Inflammatory macrophage treated with lipopolysaccharide for 4 hours (primary cell): Measurements from ENCODE around the gene MYEOV.

Experiments
- DNase-seq: peaks from one replicate; pipeline ENCODE4 v3.0.0-alpha.2; 2020

MYEOV gene

DNA sequence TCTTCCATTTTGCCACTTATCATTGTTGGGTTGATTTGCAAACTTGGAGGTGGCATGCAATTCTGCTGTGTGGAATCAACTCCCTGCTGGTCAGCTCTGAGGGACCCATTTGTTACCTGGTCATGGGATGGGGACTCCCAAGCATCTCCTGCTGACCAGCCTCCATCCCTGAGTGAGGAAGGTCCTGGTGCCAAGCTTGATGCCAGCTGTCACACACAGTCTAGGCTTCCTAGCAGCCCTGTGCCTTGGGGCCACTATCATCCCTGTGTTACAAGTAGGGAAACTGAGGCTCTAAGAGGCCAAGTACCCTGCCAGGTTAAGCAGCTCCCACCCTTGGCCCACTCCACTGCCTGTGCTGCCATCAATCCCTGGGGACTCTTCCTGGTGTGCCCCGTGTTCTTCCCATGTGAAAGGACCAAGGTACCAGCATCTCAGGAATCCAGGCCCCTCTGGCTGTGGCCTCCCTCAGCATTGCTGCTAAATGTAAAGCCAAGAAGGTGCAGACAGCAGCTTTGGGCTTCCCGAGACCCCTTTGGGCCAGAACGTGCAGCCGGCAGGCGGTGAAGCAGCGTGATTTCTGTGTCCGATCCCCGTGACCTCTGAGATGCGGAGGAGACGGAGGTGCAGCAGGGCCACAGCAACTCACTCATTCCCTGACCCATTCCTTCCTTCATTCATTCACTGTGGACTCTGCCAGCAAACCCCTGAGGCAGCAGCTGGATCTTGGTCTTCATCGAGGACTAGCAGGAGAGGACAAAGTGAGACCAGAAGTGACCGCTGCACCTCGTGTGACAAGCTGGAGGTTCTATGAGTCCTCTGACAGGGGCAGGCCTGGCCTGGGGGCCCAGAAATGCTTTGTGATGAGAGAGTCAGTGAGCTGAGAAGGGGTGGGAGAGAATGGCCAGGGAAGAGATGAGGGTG, 49.7 kb downstream of the MYEOV start:
- no peak for DNase-seq

DNA sequence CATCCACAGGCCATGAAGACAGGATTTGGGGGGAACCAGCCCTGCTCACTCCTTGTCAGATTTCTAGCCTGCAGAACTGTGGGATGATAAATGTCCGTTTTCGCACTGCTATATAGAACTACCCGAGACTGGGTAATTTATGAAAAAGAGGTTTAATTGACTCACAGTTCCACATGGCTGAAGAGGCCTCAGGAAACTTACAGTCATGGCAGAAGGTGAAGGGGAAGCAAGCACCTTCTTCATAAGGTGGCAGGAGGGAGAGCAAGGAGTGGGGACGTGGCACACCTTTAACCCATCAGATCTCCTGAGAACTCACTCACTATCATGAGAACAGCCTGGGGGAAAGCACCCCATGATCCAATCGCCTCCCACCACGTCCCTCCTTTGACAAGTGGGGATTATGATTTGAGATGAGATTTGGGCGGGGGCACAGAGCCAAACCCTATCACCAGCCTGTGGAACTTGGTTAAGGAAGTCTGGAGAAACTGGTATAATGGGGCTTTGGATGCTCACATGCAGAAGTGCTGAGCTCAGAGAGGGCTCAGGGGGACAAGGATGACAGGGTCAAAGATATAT, 50.7 kb downstream of the MYEOV start:
- DNase-seq = no peak
